DLD1 (cell line): Measurements from ENCODE around the gene PDZD2.

ENCODE experiments used
- in situ Hi-C: cut with HindIII; loops from 2 replicates; pipeline ENCODE4 v1.10.0; 2017; ENCODE audit warnings: low sequenced_read_pairs

PDZD2 gene

GRCh38 chr5:31911291-31912265 lies 272.6 kb downstream of the PDZD2 start:
- in situ Hi-C loops: no loop called here

- in situ Hi-C loops: no loop called here
These were observed 274.9 kb downstream of the PDZD2 start for GRCh38 chr5:31913808-31914207.

- in situ Hi-C loops: no loop called here
These were observed 277.4 kb downstream of the PDZD2 start for GRCh38 chr5:31916327-31916726.

GRCh38 chr5:31918739-31919138 lies 279.8 kb downstream of the PDZD2 start:
- in situ Hi-C loops: no loop called here

GRCh38 chr5:31921852-31922305 lies 282.9 kb downstream of the PDZD2 start:
- in situ Hi-C loops: loop anchor here (5.0 kb wide), 1 partner anchor 35 kb away; no protein-coding TSS in a partner anchor

GRCh38 chr5:31924005-31924404 lies 285.1 kb downstream of the PDZD2 start:
- in situ Hi-C loops: loop anchor here (5.0 kb wide), 1 partner anchor 37 kb away; no protein-coding TSS in a partner anchor

GRCh38 chr5:31931874-31932273 lies 292.9 kb downstream of the PDZD2 start:
- in situ Hi-C loops: no loop called here

GRCh38 chr5:31934156-31934555 lies 295.2 kb downstream of the PDZD2 start:
- in situ Hi-C loops: no loop called here

GRCh38 chr5:31935496-31936369 lies 296.8 kb downstream of the PDZD2 start:
- in situ Hi-C loops: loop anchor here (5.0 kb wide), 1 partner anchor 122 kb away; no protein-coding TSS in a partner anchor

- in situ Hi-C loops: loop anchor here (5.0 kb wide), 1 partner anchor 121 kb away; no protein-coding TSS in a partner anchor
These were observed 297.8 kb downstream of the PDZD2 start for GRCh38 chr5:31936683-31937082.

- in situ Hi-C loops: loop anchor here (5.0 kb wide), 1 partner anchor 120 kb away; no protein-coding TSS in a partner anchor
These were observed 298.3 kb downstream of the PDZD2 start for GRCh38 chr5:31937226-31937625.

- in situ Hi-C loops: loop anchor here (5.0 kb wide), 1 partner anchor 120 kb away; no protein-coding TSS in a partner anchor
These were observed 298.8 kb downstream of the PDZD2 start for GRCh38 chr5:31937703-31938102.

- in situ Hi-C loops: loop anchor here (5.0 kb wide), 1 partner anchor 118 kb away; no protein-coding TSS in a partner anchor
These were observed 300.2 kb downstream of the PDZD2 start for GRCh38 chr5:31939151-31939550.

- in situ Hi-C loops: no loop called here
These were observed 302.3 kb downstream of the PDZD2 start for GRCh38 chr5:31941151-31941755.

- in situ Hi-C loops: no loop called here
These were observed 303.6 kb downstream of the PDZD2 start for GRCh38 chr5:31942546-31942945.

- in situ Hi-C loops: no loop called here
These were observed 305.9 kb downstream of the PDZD2 start for GRCh38 chr5:31944684-31945445.

GRCh38 chr5:31948006-31948405 lies 309.1 kb downstream of the PDZD2 start:
- in situ Hi-C loops: no loop called here

- in situ Hi-C loops: no loop called here
These were observed 313.1 kb downstream of the PDZD2 start for GRCh38 chr5:31952067-31952466.

GRCh38 chr5:31954091-31954490 lies 315.2 kb downstream of the PDZD2 start:
- in situ Hi-C loops: no loop called here

- in situ Hi-C loops: no loop called here
These were observed 318.2 kb downstream of the PDZD2 start for GRCh38 chr5:31957151-31957550.
